Stimulated activated CD8-positive, alpha-beta memory T cell treated with anti-CD3 and anti-CD28 coated beads, Interleukin-7, amount 100 ng/mL, for 24 hours (primary cell): Measurements from ENCODE around the gene HEXD.
"Not testable (repeated sequence)": the region's sequence is repeated elsewhere in the genome, so short reads cannot be mapped to it uniquely, and the experiment has no call there.

ENCODE experiments used
- DNase-seq: peaks from one replicate; pipeline ENCODE4 v3.0.0-alpha.2; 2020; ENCODE audit warnings: low read depth

Gene HEXD

DNA sequence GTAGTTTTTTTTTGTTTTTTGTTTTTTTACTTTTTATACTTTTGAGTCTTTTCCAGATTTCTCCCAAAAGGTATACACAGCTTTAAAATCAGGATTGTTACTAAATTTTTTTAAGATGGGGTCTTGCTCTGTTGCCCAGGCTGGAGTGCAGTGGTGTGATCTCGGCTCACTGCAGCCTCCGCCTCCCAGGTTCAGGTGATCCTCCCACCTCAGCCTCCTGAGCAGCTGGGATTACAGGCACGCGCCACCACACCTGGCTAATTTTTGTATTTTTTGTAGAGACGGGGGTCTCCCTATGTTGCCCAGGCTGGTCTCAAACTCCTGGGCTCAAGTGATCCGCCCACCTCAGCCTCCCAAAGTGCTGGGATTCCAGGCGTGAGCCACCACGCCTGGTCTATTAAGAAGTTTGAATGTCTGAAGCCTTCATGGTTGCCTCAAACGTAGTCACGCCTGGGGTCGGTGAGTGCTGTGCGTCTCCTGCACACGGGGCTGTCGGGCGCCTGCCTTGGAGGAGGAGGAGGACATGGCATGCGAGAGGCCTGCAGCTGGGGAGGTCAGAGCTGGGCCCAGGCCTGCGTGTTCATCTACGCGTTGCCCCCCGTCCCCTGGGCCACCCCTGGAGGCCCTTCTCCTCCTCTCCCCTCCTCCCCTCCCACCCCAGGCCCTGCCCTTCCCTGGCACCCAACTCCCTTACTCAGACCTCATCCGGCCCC, 35.8 kb upstream of the HEXD start:
- not testable (repeated sequence) for DNase-seq

DNA sequence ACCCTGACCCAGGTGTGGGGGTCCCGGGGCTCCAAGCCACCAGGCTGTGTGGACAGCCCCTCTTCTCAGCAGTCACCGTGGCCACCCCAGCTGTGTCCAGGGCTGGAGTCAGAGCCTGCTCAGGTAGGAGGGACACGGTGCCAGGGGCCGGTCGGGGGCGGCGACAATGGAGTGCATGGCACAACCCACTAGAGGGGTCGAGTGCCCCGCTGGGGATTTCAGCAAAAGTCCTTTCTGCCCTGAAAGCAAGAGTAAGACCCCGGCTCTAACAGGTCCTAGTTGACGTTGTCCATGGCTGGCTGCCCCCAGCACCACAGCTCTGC, 35.3 kb upstream of the HEXD start:
- DNase-seq = no peak

DNA sequence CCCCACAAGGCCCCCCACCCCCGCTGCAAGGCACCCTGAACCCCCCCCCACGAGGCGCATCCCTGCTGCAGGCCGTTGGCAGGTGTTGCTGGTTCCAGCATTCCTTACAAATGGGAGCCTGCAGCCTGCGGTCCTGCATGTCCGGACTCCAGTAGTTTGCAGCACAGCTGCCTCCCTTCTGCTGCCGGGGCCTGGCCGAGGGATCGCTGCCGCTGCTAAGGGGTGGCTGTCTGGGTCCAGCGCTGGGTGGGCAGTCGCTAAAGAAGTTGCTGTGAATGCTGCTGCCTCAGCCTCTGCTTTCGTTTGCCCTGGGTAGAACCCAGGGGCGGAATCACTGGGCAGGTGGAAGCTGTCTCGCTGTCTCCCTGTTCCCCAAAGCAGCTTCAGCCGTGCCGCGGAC, 34.7 kb upstream of the HEXD start:
- no peak for DNase-seq

DNA sequence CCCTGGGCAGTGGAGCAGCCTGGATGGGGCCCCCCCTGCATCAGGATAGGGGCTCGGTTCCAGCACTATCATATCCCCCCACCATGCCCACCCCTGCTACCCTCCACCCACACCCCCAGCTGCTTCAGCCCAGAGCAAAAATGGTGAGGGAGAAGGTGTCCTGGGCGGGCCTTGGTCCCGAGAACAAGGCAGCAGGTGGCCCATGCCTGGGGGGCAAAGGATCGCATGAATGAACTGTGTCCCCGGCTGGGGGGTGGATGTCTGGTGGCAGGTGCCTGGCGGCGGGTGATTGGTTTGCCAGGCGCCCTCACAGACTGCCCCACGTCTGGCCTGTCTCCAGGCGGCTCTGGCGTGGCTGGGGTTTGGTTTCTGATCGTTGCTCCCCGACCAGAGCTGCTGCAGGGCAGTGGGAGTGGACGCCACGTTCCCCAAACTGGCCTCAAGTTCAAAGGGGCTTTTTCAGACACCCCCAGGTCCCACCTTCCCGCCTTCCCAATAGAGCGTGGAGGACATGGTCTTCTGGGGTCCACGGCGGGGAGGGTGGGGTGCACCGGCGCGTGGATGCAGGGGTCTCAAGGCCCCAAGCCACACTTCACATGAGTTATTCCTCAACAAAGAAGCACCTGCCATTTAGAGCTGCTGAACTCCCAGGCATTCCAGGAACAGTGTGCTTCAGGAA, 34.0 kb upstream of the HEXD start:
- no peak for DNase-seq

DNA sequence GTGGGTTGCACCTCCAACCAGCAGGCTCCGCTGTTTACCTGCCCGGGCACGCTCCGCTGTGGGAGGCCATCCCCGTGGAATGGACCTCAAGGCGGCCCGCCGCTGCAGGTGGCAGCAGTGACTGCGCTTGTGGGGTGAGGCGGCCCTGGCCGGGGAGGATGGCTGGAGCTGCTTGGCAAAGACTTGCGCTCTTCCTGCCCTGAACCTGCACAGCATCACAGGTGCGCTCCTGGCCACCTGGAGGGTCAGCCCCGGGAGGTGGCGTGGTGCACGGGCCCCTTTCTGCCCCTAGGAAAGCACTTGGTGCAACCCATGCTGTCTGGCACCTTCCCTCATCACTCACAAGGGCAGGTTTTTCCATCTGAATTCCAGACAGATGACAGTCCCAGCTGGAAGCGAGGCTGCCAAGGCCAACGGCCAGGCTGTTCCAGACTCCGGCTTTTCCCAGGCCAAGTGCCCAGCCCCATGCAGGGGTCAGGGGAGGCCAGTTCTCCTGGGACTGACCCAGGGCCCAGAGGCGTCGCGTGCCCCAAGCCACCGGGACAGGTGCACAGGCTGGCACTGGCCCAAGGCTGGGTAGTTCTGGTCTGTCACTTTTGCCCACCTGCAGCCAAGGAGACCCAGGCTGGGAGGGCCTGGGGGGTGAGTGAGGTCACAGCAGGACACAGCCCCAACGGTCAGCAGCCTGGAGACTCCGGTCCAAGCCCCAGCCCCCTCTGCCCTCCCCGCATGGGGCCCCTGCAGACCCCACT, 33.2 kb upstream of the HEXD start:
- no peak for DNase-seq

DNA sequence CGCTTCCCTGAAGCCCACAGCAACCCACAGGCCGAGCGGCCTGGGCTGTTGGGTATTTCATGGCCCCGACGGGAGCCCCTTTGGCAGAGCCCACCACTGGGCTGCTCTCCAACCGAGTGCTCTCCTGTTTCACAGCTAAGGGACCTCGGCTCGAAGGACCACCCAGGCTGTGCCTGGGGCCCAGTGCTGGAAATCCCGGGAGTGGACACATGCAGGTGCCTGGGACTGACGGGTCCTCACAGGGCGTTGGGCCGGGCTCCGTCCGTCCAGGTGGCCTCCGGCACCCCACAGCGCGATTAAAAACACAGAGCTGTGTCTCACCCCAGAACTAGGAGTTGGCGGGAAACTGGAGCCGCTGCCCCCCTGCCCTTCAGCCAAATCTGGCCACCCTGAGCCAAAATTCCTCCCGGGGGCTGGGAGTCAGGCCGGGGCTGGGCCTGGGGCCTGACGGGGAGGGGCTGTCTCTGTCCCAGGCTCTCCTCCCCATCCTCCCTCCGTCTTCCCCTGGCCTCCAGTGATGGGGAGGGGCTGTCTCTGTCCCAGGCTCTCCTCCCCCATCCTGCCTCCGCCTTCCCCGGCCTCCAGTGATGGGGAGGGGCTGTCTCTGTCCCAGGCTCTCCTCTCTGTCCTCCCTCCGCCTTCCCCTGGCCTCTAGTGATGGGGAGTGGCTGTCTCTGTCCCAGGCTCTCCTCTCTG, 32.4 kb upstream of the HEXD start:
- DNase-seq = no peak

DNA sequence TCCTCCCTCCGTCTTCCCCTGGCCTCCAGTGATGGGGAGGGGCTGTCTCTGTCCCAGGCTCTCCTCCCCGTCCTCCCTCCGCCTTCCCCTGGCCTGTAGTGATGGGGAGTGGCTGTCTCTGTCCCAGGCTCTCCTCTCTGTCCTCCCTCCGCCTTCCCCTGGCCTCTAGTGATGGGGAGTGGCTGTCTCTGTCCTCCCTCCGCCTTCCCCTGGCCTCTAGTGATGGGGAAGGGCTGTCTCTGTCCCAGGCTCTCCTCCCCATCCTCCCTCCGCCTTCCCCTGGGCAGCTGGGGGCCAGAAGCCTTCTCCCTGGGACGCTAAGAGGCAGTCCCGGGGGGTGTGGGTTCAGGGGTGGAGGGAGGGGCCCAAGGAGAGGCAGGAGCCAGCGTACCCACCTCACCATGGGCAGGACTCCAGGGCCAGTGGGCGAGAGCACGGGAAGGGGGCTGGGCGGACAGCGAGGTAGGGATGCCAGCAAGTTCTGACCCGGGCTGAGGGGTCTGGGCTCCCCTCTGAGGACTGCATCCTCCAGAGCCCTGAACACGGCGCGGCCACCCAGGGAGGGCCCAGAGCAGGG, 31.8 kb upstream of the HEXD start:
- no peak for DNase-seq

DNA sequence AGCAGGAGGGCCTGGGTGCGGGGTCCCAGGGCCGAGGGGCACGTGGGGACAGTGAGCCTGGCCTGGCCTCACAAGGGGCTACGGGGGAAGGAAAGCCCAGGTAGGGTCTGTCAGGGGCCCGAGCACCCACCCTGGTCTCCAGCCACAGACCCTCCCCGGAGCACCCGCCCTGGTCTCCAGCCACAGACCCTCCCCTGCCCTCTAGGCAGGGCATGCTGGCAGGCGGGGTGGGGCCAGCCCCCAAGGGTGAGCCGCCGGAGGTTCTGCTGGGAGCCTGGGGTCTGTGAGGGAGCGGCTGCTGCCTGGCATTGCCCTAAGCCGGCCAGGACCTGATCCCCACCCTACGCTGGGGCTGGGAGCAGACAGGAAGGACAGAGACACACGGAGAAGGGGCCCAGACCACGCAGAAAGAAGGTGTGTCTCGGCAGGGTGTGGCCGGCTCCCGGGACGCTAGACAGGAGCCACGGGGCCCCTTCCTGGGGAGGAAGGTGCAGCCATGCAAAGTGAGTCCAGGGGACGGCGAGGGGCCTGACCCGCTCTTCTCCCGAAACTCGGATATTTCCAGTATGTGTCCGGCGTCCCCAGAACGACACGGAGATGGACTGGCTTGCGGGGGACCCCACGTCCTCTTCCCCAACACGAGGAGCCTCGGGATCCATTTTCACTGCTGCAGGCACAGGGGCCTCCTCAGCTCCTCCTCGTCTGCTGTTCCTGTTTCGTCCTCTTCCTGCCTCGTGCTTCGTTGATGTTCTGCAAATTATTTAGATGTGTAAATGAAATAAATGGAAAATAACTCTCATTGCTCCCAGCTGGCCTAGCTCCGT, 31.1 kb upstream of the HEXD start:
- no peak for DNase-seq

DNA sequence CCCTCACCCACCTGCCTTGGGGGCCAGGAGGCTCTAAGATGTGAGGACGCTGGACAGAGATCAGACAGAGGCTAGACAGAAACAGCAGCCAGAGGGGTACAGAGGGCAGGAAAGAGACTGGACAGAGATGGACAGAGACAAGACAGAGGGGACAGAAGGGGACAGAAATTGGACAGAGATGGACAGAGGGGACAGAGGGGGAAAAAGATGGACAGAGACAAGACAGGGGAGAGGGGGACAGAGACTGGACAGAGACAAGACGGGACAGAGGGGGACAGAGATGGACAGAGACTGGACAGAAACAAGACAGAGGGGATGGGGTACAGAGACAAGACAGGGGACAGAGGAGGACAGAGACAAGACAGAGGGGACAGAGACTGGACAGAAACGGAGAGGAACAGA, 30.4 kb upstream of the HEXD start:
- DNase-seq = no peak

DNA sequence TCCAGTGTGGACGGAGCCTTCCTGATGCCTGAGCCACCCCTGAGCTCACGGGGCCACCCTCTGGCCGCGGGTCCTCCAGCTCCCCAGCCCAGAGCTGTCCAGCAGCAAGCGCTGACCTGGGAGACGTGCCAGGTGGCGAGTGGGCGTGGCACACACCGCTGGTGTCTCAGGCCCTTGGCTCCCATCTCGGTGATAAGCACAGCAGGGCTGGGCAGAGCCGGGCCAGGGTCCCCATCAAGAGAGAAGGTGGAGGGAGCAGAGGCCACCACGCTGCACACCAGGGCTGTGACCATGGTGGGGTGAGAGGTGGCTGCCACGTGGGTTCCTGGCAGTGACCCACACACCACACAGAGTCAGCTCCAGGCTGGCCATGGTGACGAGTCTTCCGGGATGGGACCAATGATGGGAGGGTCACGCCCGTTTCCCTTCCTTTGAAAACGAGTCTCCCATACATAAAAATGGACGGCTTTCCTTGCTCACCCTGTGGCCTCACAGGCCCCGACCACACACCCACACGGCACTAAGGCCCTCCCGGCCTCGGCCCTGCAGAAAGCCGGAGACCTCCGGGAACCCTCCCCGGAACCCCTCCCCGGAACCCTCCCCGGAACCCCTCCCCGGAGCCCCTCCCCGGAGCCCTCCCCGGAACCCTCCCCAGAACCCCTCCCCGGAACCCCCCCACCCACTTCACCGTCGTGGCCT, 29.8 kb upstream of the HEXD start:
- no peak for DNase-seq

DNA sequence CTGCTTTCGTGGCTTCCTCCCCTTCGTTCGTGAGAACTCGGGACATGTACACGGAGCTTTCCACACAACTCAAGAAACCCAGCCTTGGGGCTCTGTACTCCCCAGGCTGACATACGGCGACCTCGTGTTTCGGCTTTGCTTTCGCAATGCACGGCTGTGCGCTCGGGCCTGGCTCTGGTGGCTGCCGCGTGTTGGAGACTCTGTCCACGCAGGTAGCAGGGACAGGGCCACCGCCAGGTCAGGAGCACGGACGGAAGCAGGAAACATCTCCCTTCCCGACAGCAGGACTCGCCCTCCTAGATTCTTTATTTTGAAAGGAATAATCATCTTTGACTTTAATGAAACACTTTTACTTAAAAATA, 29.2 kb upstream of the HEXD start:
- no peak for DNase-seq

DNA sequence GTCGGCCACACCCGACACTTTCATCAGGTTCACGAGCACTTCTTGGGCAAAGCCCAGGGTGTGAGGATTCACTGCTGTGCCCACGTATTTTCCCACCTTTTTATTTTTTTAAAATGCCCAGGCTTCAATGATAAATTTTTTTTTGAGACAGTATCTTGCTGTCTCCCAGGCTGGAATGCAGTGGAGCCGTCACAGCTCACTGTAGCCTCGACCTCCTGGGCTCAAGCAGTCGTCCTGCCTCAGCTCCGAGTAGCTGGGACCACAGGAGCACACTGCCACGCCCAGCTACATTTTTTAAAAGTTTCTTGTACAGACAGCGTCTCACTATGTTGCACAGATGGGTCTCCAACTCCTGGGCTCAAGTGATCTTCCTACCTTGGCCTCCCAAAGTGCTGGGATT, 28.8 kb upstream of the HEXD start:
- no peak for DNase-seq

DNA sequence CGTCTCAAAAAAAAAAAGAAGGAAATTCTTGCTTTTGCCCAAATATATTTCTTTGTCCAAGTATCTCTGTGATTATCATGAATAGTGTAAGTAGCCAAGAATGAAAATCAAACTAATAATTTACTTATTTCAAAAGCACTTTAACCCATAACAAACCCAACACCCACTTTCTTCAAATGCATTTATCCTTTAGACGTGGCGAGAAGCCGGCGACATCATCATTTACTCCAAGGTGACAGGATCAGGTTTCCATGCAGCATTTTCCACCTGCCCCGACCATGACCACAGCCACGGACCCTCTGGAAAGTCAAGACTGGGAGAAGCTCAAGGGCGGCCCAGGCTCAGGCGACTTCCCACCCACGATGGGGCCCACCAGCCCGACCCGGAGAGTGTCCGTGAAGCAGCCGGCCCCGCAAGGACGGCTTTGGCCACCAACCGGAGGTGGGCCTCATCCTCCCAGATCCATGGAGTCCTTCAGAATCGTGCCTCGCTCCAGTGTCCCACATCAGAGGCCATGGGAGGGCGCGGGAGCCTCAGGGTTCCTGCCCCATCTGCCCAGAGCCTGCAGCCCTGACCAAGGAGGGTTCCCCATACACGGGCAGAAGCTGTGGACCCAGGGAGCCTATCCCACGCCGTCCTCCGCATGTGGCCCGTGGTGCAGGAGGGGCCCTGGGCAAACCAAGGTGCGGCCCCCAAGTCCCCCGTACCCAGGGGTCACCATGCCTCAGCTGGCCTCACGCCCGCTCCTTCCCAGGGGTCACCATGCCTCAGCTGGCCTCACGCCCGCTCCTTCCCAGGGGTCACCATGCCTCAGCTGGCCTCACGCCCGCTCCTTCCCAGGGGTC, 27.9 kb upstream of the HEXD start:
- DNase-seq = no peak

DNA sequence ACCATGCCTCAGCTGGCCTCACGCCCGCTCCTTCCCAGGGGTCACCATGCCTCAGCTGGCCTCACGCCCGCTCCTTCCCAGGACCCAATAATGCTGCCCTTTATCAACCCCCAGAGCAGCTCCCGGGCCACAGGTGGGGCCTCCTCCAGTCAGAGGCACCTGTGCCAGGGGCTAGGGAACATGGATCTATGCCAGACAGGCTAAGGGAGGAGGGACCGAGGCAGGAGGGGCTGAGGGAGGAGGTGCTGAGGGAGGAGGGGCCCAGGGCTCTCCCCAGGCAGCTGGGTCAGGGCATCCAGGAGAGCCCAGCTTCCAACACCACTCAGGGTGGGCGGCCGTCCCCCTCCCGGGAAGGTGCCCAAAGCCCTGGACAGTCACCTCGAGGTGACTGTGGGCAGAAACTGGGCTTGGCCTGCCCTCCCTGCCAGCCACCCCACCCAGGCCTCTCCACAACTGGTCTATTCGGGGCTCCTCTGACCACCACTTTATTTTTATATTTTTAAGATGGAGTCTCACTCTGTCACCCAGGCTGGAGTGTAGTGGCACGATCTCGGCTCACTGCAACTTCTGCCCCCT, 27.2 kb upstream of the HEXD start:
- no peak for DNase-seq

DNA sequence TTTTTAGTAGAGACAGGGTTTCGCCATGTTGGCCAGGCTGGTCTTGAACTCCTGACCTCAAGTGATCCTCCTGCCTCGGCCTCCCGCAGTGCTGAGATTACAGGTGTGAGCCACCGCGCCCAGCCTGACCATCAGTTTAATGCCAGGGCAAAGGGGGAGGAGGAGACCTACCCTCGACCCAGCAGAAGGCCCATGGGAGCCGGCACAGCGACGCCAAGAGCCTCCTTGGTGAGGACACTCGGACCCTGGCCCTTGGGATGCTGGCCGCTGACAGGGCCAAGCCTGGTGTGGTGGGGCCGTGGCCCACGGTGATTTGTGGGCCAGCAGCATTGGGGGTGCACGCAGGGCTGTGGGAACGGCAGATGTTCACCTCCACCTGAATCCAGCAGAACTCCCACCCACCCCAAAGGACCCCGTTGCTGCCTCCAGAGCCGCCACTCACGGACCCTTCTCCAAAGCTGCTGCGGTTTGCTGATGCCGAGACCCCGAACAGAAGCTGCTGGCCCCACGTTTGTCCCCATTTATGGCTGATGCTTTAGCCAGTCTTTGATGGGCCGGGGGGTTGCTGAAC, 26.6 kb upstream of the HEXD start:
- DNase-seq = no peak

DNA sequence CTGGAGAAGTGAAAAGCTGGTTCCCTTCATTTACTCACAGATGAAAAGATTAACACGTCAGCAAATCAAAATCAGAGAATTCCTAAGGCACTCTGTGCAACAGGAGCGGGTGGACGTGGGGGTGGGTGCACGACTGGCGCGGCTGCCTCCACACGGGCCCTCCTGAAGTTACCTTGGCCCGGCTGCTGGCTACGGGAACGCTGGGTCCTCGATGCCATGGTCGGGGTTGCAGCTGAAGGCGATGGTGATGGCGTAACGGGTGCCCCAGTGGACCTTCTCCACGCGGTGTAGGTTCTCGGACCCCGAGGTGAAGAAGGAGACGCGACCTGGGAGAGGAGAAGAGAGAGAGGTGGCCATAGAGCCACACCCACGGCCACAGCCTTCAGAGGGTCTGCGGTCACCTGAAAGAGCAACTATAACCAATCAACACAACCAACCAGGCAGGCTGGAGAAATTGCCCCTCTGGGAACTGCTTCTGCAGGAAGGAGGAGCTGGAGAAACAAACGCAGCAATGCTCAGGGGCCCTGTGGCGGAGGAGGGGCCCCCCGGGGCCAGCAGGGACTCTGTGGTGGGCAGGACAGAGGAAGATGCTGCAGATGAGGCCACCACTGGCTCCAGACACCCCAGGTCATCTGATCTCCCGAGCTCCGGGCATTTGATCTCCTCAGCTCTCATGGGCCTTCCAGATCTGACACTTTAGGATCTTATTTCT, 25.8 kb upstream of the HEXD start:
- DNase-seq = no peak

DNA sequence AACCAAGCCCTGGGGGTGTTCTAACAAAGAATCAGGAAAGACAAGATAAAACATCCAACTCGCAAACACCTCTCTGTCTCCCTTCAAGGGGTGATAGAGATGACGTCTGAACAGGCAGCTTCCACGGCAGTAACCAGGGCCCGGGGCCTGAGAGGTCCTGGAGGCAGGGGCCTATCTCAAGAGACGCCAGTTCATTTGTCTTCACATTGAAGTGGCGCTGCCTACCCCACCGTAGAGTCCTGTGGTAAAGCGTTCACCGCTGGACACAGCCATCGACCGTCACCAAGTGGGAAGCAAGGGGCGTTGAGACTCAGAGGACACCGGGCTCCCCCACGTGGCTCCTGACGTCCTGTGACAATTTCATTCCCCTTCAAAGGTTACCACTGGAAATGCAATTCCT, 25.2 kb upstream of the HEXD start:
- no peak for DNase-seq

DNA sequence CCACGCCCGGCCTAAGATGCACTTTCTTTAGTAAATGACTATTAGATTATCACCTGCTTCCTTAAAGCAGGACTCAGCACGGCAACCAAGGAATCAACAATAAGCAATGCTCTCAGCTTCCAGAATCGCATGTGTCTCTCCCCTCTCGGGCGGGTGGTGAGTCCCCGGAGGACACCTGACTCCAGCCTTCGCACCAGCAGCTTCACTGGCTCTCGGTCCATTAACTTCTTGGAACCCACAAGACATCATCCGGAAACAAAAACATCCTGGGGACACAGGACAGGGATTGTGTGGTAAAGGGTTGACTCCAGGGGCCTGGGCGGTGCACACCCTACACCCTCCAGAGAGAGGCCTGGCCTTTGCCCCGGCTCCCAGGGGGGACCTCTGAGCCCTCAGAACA, 23.9 kb upstream of the HEXD start:
- no peak for DNase-seq
